Caco-2 (cell line): ENCODE results near the gene GMPPB. TPM values are rescaled to one million over a fixed set of nuclear protein-coding genes. Genes with fewer than 3 reads are reported as not detected.
A peak's percentile ranks its signal among the peaks of the same experiment; 100 is the strongest.

Experiments used
- BruUV-seq: library from RNA; stranded (reverse); fragments of 400-500 nt; replicated peaks from 2 replicates; lab custom pipeline; 2021; lab: Mats Ljungman, UMichigan
- CTCF ChIA-PET: fragments of 300-600 bp; sonication (Branson Sonifier 250); formaldehyde crosslinking; loops from one replicate; lab custom pipeline; 2022; ENCODE audit warnings: antibody characterized with exemption; lab: Charles Lee
- POLR2A ChIA-PET: fragments of 300-600 bp; sonication (Branson Sonifier 250); formaldehyde crosslinking; loops from one replicate; lab custom pipeline; 2022; ENCODE audit warnings: antibody characterized with exemption; lab: Charles Lee
- DNase-seq, 2 experiments: peaks; one replicate each; pipeline versions ENCODE4 v3.0.0 to v3.0.0-alpha.2; 2020 to 2022
- H3K27me3 ChIP-seq: replicated peaks from 2 replicates; pipeline ENCODE4 v1.6.0; 2011; ENCODE audit warnings: low read length; ENCODE audit not compliant: control insufficient read depth, insufficient read depth
- H3K36me3 ChIP-seq: 2 replicates; pipeline ENCODE4 v1.5.1; 2011; ENCODE audit warnings: low read length; ENCODE audit not compliant: control insufficient read depth, insufficient read depth
- H3K4me1 ChIP-seq: fragments of 250-450 bp; sonication (Bioruptor Pico); 2 replicates; pipeline ENCODE4 v1.5.1; 2020; ENCODE audit warnings: mild to moderate bottlenecking
- H3K4me3 ChIP-seq: 2 replicates; pipeline ENCODE4 v1.5.1; 2011; ENCODE audit warnings: low read depth, mild to moderate bottlenecking, control low read depth, low read length
- H3K9me3 ChIP-seq: fragments of 250-450 bp; sonication (Bioruptor Pico); 2 replicates; pipeline ENCODE4 v1.5.1; 2020; ENCODE audit warnings: mild to moderate bottlenecking, moderate library complexity
- H3K27ac Mint-ChIP-seq: one replicate; pipeline ENCODE4 v1.8.0; 2022; ENCODE audit warnings: mixed read lengths; ENCODE audit not compliant: unreplicated experiment
- H3K27me3 Mint-ChIP-seq: one replicate; pipeline ENCODE4 v1.8.0; 2022; ENCODE audit warnings: mixed read lengths; ENCODE audit not compliant: insufficient read depth, unreplicated experiment
- H3K36me3 Mint-ChIP-seq: one replicate; pipeline ENCODE4 v1.8.0; 2022; ENCODE audit warnings: mild to moderate bottlenecking, mixed read lengths; ENCODE audit not compliant: insufficient read depth, unreplicated experiment
- H3K4me1 Mint-ChIP-seq: one replicate; pipeline ENCODE4 v1.8.0; 2022; ENCODE audit warnings: low read depth, mixed read lengths; ENCODE audit not compliant: unreplicated experiment
- H3K4me3 Mint-ChIP-seq: one replicate; pipeline ENCODE4 v1.8.0; 2022; ENCODE audit warnings: mild to moderate bottlenecking, moderate library complexity, mixed read lengths; ENCODE audit not compliant: unreplicated experiment
- H3K9me3 Mint-ChIP-seq: one replicate; pipeline ENCODE4 v1.8.0; 2022; ENCODE audit warnings: mixed read lengths; ENCODE audit not compliant: unreplicated experiment
- CTCF ChIP-seq, 2 experiments: fragments of 200-600 bp in 1 of 2; IDR thresholded peaks; 1 replicate in 1 of 2; 2 replicates in 1 of 2; pipeline versions ENCODE4 v1.5.1 to v1.8.0; 2011 to 2022; ENCODE audit warnings: antibody characterized with exemption in 1 of 2, control low read depth in 1 of 2, inconsistent platforms in 1 of 2, low read depth in 1 of 2, low read length in 1 of 2, mild to moderate bottlenecking in 1 of 2, moderate library complexity in 1 of 2; ENCODE audit not compliant: insufficient read depth in 1 of 2, severe bottlenecking in 1 of 2, unreplicated experiment in 1 of 2
- intact Hi-C: fragments of 100-400 bp; cut with micrococcal nuclease; formaldehyde crosslinking; loops from one replicate; pipeline ENCODE4 v1.10.0; 2022; ENCODE audit not compliant: unreplicated experiment
- total RNA-seq: library from RNA; stranded (reverse); gene quantifications from 2 replicates; pipeline ENCODE4 v1.2.3, GENCODE V29; 2022

GMPPB gene
- total RNA-seq, 1 experiment from 2014 or later, result 26.5 TPM

- Histone ChIP-seq H3K4me3 (no peak overlapping the region), H3K9me3 (no peaks in the 10 kb centered on the region), H3K4me1 (no peaks in the 10 kb centered on the region), H3K36me3 (no peaks in the 10 kb centered on the region; the same call in 1 of the 2 replicates), H3K27me3 (no peaks in the 10 kb centered on the region)
- intact Hi-C loops, result loop anchor here (5.0 kb wide), 1 partner anchor 203 kb away; no protein-coding TSS in a partner anchor
- no TSS peak for BruUV-seq
- no peak for TF ChIP-seq CTCF (IDR thresholded peaks at IDR 0.05; ENCODE audit: insufficient read depth in 1 of 2, low read depth in 1 of 2, low read length in 1 of 2, severe bottlenecking in 1 of 2, unreplicated experiment in 1 of 2)
- no peaks in the 10 kb centered on the region for H3K4me1 Mint-ChIP-seq
- no peak for DNase-seq
- ChIA-PET CTCF (interaction anchor here (0.6 kb wide), 1 partner anchor 293 kb away, joined by 3 read pairs; the partner anchor contains the start of gene RHOA), POLR2A (no interaction called here)
- H3K36me3 Mint-ChIP-seq, result peaks cover 5% of the 10 kb centered on the region
- H3K27me3 Mint-ChIP-seq, result no peaks in the 10 kb centered on the region
- no peak overlapping the region for H3K27ac Mint-ChIP-seq
- no peak overlapping the region for H3K4me3 Mint-ChIP-seq
- H3K9me3 Mint-ChIP-seq, result no peaks in the 10 kb centered on the region
Measured at GRCh38 chr3:49704629-49705028, 19.1 kb downstream of the GMPPB start.

GRCh38 chr3:49703956-49704355, 19.8 kb downstream of the GMPPB start:
- no peaks in the 10 kb centered on the region for H3K9me3 Mint-ChIP-seq
- CTCF ChIA-PET, result no interaction called here
- no peak for TF ChIP-seq CTCF (IDR thresholded peaks at IDR 0.05; ENCODE audit: insufficient read depth in 1 of 2, low read depth in 1 of 2, low read length in 1 of 2, severe bottlenecking in 1 of 2, unreplicated experiment in 1 of 2)
- H3K36me3 Mint-ChIP-seq, result peaks cover 5% of the 10 kb centered on the region
- H3K36me3 ChIP-seq, result no peaks in the 10 kb centered on the region; the same call in 1 of the 2 replicates
- H3K4me1 ChIP-seq, result no peaks in the 10 kb centered on the region
- DNase-seq, result no peak
- H3K27me3 Mint-ChIP-seq, result no peaks in the 10 kb centered on the region
- POLR2A ChIA-PET, result no interaction called here
- no TSS peak for BruUV-seq
- H3K27me3 ChIP-seq, result no peaks in the 10 kb centered on the region
- H3K9me3 ChIP-seq, result no peaks in the 10 kb centered on the region
- no peak overlapping the region for H3K4me3 Mint-ChIP-seq
- intact Hi-C loops, result loop anchor here (1.0 to 5.0 kb wide), 2 partner anchors 135 to 203 kb away; no protein-coding TSS in a partner anchor
- no peaks in the 10 kb centered on the region for H3K4me1 Mint-ChIP-seq
- no peak overlapping the region for H3K27ac Mint-ChIP-seq
- H3K4me3 ChIP-seq, result no peak overlapping the region

GRCh38 chr3:49703443-49703927, 20.3 kb downstream of the GMPPB start:
- no peaks in the 10 kb centered on the region for H3K27me3 Mint-ChIP-seq
- BruUV-seq, result no TSS peak
- peak; percentile 71 to 87 for TF ChIP-seq CTCF (IDR thresholded peaks at IDR 0.05; ENCODE audit: insufficient read depth in 1 of 2, low read depth in 1 of 2, low read length in 1 of 2, severe bottlenecking in 1 of 2, unreplicated experiment in 1 of 2)
- no peak overlapping the region for H3K27ac Mint-ChIP-seq
- H3K4me3 Mint-ChIP-seq, result no peak overlapping the region
- Histone ChIP-seq H3K4me1 (no peaks in the 10 kb centered on the region), H3K9me3 (no peaks in the 10 kb centered on the region), H3K27me3 (no peaks in the 10 kb centered on the region), H3K4me3 (no peak overlapping the region), H3K36me3 (no peaks in the 10 kb centered on the region; the same call in 1 of the 2 replicates)
- no peaks in the 10 kb centered on the region for H3K9me3 Mint-ChIP-seq
- intact Hi-C loops, result loop anchor here (1.0 to 5.0 kb wide), 2 partner anchors 136 to 204 kb away; no protein-coding TSS in a partner anchor
- H3K36me3 Mint-ChIP-seq, result peaks cover 5% of the 10 kb centered on the region
- POLR2A ChIA-PET, result no interaction called here
- H3K4me1 Mint-ChIP-seq, result no peaks in the 10 kb centered on the region
- CTCF ChIA-PET, result interaction anchor here (0.6 to 1.1 kb wide), 3 partner anchors 9 to 164 kb away, joined by 3 to 4 read pairs (median 3); no protein-coding TSS in a partner anchor
- DNase-seq, result peak; percentile 67 to 72
